Kidney glomerular epithelial cell (primary cell): Measurements from ENCODE around the gene MAMLD1.

ENCODE experiments used
- DNase-seq: peaks from one replicate; lab custom pipeline; 2025; lab: John Stamatoyannopoulos, UW

Gene MAMLD1

DNA sequence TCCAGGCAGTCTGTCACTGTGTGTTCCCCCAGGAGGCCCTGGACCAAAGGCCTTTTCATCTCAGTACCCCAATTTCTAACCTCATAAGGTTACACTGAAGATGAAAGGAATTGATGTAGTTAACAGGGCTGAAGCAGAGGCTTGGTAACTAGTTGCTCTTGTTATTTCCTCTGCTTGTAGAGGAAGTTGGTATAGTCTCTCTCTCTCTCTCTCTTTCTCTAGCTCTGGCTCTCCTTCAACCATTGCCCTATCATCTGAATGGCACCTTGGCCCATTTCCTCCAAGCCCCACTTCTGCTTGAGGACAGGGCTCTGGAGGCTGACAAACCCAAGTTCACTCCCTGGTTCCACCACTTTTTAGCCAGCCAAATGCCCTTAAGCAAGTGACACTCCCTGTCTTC, 96.1 kb downstream of the MAMLD1 start:
- DNase-seq = no peak

DNA sequence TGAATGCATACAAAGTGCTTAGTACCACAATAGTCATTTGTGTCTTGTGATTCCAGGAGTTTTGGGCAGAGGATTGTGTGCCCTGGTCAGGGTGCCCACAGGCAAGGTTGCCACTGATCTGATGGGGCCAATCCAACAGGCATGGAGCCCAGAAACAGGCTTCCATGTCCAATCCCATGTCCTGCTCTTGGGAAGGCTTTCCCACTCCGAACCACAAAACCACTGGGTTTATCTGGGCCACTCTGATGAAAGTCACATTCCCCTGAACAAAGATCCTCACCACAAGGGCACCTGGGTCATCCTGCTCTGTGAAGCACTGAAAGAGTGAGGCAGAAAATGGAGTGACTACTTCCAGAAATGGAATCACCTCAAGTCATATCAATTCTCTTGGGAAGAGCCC, 96.9 kb downstream of the MAMLD1 start:
- no peak for DNase-seq

DNA sequence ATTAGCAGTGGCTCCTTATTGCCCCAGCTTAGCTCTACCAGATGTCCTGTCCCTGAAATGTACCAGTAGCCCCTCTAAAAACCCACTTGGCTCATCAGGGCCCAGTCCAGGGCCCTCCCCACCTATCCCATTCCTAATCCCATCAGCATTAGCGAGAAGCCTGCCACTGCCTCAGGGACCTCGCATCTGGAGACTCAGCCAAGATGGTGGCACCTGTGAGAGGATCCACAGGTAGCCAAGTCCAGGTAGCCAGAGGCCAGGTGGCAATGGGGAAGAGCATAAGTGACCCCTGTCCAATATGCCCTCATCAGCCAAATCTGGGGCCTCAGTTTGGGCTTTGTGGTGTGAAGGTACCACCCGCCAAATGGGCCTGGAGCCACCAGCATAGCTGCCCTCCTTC, 97.7 kb downstream of the MAMLD1 start:
- DNase-seq = no peak

DNA sequence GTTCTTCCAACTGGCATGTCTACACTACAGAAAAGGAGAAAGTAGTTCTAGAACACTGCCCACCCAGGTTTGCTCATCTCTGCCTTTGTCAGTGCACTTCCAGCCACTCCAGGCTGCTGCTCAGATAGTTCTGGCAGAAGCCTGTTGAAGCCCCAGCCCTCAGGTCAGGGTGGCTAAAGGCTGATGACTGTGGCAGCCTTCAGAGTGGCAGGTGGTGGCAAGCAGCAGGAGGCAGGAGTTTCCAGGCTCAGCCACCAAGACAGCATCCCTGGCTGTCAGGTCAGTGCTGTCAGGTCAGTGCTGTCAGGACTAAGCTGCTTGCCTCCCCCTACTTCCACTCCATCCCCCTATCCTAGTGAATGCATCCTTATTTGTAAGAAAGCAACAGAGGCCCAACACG, 100.4 kb downstream of the MAMLD1 start:
- DNase-seq = no peak

DNA sequence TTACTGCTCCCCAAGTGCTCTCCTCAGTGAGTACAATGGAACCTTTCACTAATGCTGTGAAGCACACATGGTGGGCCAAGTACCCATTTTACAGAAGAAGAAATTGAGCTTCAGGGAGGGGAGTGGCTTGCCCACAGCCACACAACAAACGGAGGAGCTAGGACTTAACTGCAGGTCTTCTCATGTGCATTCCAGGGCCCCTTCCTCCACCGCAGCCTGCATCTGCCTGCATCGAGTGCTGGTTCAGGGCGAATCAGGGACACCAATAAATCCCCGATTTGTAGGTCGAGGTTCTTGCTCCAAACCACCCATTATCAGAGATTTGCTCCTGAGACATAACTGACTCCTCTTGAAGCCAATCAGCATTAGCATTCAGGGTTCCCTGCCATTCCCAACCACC, 100.9 kb downstream of the MAMLD1 start:
- DNase-seq = no peak

DNA sequence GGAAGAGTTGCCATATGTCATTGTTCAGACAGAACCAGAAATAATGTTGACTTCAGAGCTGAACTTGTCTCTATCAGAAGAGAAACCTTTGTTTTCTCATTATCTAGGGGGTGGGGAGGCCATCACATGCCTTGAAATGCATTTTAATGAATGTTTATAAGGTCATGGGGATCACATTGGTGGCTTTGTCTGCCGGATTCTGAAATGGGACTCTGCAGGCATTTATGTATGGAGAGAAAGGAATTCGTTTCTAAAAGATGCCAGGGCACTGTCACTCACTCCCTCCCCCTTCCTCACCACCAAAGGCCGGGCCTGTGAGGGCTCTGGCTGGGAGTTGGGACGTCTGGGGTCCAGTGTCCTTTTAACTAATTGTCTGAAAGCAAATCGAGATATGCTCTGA, 102.2 kb downstream of the MAMLD1 start:
- DNase-seq = no peak

DNA sequence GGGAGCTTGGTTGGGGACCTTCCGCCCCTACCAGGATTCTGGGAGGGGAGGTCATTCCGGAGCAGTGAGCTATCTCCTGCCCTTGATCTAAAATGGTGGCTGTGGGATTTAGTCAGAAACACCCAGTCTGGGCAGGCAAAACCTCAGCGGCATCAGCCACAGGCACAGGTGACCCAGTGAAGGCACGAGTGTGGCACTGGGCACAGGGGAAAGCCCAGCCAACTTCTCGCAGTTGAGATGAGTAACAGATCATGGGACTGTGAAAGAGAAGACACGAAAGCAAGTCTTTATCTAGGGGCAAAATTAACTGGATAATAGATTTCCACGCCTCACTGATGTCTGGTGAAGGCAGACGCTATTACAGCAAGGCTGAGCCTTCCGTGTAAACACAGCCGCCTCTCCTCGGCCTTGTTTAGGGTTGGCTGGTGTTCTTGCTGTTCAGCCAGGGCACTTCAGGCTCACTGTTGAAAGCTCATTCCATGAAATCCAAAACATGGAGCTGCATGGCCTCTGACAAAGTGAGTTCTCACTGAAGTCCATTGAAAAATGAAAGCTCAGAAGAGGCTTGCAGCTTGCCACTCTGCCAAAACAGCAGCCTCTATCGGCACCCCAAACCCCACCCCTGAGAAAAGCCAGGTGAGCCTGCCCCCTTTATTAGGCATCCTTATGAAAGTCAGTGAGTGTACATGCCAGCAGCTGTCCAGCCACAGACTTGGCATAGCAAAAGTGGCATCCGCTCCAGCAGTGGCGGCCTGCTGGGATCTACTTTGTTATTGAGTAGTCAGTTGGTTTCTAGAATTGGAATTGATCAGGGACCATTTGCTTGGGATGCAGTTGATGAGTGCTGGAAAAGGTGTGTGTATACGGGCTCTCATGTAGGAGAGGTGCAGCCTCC, 103.0 kb downstream of the MAMLD1 start:
- peak; percentile 24 for DNase-seq

DNA sequence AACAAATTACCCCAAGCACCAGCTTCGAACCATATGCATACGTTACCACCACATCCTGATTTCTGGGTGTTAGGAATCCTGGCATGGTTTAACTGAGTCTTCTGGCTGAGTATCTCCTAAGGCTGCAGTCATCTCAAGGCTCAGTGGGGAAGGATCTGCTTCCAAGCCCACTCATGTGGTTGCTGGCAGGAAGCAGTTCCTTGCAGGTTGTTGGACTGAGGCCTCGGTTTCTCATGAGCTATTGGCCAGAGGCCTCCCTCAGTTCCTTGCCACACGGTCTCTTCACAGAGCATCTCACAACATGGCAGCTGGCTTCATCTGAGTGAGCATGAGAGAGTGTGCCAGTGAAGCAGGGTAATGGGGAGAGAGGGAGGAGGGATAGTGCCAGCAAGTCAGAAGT, 109.2 kb downstream of the MAMLD1 start:
- DNase-seq = no peak

DNA sequence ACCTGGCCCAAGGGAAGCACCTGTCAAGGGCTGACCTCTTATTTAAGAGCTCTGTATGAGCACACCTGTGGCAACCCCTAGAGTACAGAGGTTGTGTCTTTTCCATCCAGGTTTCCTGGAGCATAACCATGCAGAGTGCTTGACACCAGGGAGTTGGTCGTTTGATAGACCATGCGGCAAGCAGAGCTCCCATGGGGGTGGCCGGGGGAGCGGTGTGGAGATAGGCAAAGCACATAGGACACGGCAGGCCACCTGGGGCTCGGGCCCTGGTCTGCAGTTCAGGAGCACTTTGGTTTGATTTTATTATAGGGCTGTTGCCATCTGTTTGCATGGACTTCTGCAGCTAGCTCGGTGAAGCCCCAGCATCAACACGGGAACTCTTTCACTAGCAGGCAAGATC, 110.3 kb downstream of the MAMLD1 start:
- DNase-seq = no peak

DNA sequence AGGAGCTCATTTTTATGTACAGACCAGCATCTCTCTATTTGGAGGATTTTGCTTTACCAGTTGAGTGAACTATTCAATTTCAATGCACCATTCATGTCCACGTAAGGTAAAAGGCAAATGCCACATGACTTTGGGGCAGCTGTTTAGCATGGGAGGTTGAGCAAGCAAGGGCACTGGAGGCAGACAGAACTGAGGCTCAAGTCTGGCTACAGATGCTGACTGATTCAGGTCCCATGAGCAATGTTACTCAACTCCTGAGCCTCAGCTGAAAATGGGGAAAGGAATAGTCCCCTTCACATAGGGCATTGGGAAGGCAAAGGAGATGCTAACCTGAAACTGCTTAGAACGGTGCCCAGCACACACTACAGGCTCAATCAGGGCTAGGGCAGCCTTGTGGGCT, 112.3 kb downstream of the MAMLD1 start:
- no peak for DNase-seq

DNA sequence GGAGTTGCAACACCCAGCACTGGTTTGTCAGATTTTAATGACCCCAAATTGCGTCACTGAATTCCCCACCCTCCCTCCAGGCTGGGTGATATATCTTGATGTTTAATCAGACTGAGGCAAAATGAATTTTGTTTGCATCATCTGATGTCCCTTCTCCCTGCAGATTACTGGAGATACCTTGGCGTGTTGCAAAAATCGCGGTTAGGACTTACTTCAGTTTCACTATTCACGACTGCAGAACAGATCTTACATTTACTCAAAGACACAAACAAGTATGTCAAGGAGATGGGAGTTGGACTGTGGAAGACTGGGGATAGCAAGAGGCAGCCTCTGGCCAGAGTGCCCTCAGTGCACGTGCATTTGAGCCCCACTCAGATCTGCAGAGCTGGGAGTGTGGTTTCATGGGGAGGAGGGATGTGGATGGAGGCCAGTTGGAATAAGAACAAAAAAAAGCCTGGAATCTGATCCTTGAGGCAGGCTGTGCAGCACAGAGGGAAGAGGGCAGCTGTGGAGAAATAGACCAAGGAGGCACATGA, 113.1 kb downstream of the MAMLD1 start:
- DNase-seq = no peak

DNA sequence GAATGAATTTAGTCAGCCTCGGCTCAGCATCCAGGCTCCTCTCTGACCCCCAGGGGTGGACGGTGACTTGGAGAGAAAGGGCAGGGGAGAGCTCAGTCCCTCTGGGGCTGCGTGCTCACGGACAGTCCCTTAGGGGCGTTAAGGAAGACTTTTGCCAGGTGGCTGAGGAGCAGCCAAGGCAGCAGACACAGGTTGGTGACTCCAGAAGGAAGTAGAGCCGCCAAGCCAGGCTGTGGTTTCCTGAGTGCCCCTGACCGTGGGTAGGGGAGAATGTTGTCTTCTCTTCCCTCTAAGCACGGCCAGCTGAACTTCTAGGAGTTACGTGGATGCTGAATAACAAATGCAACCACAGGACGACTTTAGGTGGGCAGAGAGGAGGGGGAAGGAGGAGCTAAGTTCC, 114.3 kb downstream of the MAMLD1 start:
- DNase-seq = no peak

DNA sequence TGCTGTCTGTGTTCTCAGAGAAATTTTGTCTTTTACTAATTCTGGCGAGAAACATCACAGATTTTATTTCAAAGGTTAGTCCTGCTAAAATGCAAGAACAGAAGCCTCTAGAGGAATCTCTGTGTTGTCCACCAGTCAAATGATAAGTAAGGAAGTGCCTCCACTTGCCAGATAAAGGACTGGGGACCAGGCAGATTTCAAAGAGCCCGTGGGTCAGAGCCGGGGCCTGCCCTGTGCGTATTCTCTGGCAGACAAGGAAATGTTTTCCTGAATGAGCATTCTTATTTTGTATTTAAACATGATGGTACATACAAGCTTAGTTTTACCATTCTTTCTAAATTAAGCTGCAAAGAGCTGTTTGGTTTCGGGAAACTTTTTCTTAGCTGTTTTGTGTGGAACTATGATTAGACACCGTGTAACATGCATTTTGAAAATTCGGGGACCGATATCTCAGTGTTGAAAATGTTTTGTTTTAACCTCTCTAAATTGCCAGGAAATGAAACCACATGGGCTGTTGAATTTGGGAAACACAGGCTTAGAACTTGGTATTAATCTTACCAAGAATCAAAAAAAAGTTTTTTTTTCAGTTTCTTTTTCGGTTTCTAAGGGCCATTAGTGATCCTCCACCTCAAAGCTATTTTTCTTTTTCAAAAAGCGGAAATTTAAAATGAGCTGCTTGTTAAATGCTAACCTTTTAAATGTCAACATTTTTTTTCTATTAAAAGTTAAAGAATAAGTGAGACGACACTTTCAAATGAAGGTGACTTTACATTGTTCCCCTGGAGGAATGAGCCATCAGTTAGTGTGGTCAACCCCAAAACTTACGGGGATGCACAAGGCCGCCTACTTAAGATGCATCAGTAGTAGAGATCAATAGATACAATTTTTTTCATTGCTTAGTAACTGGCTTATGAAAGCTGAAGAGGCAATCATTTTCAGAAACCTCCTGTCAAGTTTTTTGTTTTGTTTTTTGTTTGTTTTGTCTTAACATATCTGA, 115.7 kb downstream of the MAMLD1 start:
- DNase-seq = no peak

DNA sequence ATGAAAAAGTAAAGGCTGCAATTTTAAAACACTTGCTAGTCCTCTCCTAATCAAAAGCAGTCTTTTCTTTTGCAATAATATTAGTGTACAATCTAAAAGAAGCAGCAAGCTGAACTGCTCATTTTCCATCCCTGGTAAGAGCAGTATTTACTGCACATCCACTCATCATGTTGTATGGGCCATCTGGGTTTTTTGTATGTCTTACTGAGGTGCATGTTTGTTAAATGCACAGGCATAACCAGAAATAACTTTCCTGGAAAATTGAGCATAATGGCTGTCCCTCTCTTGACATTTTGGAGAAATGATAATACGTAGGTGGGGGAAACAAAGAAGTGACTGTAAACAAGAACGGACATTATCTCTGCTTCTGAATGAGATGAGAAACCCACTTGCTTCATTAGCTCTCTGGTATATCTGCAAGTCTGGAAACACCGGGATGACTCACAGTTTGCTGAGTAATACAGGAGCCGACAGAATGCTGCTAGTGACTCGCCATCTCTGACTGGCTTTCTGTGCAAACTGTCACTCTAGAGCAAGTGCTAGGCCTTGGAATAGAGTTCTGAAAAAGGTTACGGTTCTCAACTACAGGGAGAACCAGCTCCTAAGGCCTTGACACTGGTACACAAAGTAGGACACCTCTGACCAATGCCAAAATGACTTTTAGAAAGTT, 119.6 kb downstream of the MAMLD1 start:
- peak; percentile 55 for DNase-seq

DNA sequence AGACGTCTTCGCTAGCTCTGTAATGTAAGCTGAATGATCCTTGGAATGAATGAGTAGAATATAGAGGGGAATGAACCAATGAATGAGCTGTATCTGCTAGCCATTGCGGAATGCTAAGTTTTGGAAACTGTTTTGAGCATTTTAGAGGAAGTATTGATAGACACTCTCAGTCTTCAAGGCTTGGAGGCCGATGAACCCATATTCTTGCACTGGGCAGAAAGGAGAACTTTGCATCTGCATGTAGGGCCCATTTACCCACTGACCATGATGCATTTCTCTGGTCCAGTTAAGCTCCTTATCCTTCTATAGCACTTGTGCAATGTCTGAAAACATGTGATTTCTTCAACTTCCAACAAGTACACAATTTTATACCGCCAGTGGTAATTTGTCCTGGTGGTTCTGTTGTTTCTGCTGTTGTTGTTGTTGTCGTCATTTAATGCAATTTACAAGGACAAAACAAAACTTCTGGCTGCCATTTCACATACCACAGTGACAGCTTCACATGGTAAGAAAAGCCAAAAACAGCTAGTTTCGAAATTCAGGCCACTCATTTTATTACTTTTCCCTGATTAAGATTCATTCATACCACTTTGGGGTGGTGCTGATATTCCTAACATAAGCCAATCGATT, 120.4 kb downstream of the MAMLD1 start:
- no peak for DNase-seq

DNA sequence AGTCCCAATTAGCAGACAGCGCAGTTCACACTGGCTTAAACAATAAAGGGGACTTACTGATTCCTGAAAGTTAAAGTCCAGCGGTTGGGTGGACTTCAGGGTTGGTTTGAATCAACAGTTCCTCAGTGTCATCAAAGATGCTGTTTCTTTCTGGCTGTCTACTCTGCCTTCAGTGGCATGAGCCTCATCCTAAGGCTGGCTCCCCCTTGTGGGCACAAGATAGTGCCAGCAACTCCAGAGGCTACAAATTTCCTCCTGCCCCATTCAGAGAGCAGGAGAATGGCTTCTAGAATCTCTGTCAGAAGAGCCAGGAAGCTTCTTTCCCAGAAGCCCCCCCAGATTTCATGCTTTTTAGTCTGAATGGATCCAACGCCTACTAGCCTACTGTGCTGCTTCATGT, 122.9 kb downstream of the MAMLD1 start:
- DNase-seq = peak; percentile 1

DNA sequence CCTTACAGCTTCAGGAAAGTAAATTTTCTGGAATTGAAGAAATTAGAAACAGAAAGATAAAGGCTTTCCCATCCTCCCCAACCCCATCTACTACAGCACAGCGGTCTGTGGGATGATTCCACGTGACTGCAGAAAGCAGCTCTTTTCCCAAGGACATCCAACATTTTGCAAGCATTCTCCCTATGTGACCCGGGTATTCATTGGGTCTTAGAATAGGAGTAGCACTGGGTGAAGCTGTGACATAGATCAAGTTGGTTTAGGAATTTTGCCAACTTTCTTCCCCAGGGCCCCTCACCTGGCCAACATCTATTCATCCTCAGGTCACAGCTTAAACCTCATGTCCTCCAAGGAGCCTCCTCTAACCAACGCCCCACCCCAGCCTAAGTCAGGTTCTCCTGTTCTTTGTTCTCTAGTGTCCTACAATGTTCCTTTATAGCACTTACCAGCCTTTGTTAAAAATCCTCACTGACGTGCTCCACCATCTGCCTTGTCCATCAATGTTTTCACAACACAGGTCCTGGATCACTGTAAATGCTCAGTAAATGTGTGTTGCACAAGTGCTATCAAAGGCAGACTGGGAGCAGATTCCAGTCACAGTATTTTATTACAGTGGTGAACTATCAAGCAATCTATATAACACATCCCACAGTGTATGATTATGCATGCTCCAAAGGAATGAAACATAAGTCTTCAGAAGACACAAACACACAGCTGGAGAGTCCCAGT, 124.4 kb downstream of the MAMLD1 start:
- DNase-seq = no peak

DNA sequence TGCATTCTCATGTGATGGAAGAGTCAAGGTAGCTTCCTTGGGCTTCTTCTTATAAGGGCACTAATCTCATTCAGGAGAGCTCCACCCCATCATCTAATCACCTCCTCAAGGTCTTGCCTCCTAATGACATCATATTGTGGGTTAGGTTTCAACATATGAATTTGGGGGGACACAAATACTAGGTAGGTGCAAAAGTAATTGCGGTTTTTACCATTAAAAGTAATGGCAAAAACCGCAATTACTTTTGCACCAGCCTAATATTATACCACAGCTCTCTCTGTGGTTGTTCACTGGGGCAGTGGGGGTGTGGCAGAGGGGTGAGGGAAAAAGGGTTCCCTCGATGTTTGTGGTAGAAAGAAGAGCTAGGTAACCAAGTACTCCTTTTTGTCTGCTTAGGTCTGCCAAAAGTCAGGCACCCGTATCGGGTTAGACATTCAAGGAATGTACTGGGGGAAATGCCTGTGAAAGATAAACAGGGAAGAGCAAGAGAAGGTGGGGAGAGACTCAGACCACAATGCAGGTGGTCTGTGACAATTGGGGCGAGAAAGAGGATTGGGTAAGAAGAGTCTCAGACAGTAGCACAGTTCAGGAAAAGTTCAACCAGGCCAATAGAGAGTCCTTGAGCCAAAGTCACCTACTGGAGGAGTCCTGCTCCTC, 126.4 kb downstream of the MAMLD1 start:
- DNase-seq = peak; percentile 26

DNA sequence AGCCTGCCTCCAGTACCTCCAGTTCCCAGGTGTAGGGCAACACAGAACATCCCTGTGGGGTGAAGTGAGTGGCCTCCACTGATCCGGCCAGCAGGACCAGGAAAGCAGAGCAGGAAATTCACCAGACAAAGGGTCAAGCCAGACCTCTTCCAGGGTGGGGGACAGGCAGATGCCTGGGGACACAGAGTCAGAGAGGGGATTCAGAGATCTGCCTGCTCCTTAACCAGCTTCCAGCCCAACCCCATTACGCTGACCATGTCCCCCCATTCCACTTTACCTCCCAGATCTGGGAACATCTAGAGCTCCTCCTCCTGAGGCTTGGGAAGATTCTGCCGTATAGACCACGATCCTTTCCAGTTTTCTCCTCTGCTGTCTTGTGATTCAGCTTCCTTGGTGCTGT, 132.4 kb downstream of the MAMLD1 start:
- DNase-seq = no peak

DNA sequence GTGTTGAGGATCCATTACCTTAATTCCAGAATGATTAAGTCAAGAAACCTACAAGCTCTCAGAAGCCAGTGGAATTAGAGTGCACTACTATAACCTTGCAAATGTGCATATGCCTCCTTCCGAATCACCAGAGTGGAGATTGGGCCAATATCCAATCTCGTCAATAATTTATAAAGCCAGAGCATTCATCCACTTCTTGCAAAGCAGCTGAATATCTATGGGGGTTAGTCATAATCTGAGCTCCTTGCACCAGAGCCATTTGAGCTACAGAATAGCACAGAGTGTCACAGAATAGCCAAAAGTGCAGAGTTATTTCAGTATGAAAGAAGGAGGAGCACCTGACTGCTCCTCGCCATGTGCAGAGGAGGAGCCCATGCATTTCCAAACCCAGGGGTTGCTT, 136.1 kb downstream of the MAMLD1 start:
- DNase-seq = no peak
